Measurements from ENCODE around the gene AIPL1.

GRCh38 chr17:6464446-6465041, 29.6 kb upstream of the AIPL1 start:
- no peak for TF ChIP-seq CTCF (IDR thresholded peaks at IDR 0.05; ENCODE audit: low read length)
- TF ChIP-seq EZH2 (IDR thresholded peaks at IDR 0.05; ENCODE audit: borderline replicate concordance, low read length) = no peak

Measured in OCI-LY1 (cell line).